K562 (cell line): ENCODE results near the gene KCND3. TPM values are rescaled to one million over a fixed set of nuclear protein-coding genes. Genes with fewer than 3 reads are reported as not detected.
A peak's percentile ranks its signal among the peaks of the same experiment; 100 is the strongest.

Source experiments
- ARID4B ChIP-seq: sonication (generic); formaldehyde crosslinking; IDR thresholded peaks from 2 replicates; pipeline ENCODE4 v1.8.0; 2022; ENCODE audit warnings: mild to moderate bottlenecking, missing genetic modification reagents
- BHLHE40 ChIP-seq: IDR thresholded peaks from 2 replicates; pipeline ENCODE4 v1.6.1; 2011; ENCODE audit warnings: low read length, improper control_type of control experiment
- BRD4 ChIP-seq: fragments of 200-600 bp; sonication (generic); IDR thresholded peaks from 2 replicates; pipeline ENCODE4 v1.6.1; 2017; ENCODE audit warnings: inconsistent platforms
- GATAD2A ChIP-seq: fragments of 450-650 bp; IDR thresholded peaks from 2 replicates; pipeline ENCODE4 v1.6.1; 2017
- KDM4B ChIP-seq, 2 experiments: fragments of 450-650 bp in 1 of 2; sonication (generic) in 1 of 2; IDR thresholded peaks; 2 replicates each; pipeline ENCODE4 v1.6.1; 2016 to 2017; ENCODE audit warnings: borderline replicate concordance in 2 of 2, antibody characterized with exemption in 1 of 2, low read depth in 1 of 2, mild to moderate bottlenecking in 1 of 2
- KDM5B ChIP-seq: fragments of 200-600 bp; sonication (generic); IDR thresholded peaks from 2 replicates; pipeline ENCODE4 v1.6.1; 2012; ENCODE audit warnings: low read depth, mild to moderate bottlenecking, moderate library complexity, low read length, control low read depth, inconsistent platforms; ENCODE audit not compliant: insufficient replicate concordance
- NELFE ChIP-seq: IDR thresholded peaks from 2 replicates; pipeline ENCODE4 v1.6.1; 2011; ENCODE audit warnings: mild to moderate bottlenecking; ENCODE audit not compliant: insufficient read depth, insufficient read length
- NFE2L1 ChIP-seq: fragments of 450-650 bp; IDR thresholded peaks from 2 replicates; pipeline ENCODE4 v1.6.1; 2016; ENCODE audit warnings: missing genetic modification characterization, low read depth, mild to moderate bottlenecking, missing compliant biosample characterization, moderate library complexity, borderline replicate concordance
- TSHZ1 ChIP-seq: fragments of 250-450 bp; sonication (Bioruptor Pico); IDR thresholded peaks from 2 replicates; pipeline ENCODE4 v1.4.0; 2020; ENCODE audit warnings: mild to moderate bottlenecking, moderate library complexity
- ZFX ChIP-seq: sonication (generic); formaldehyde crosslinking; IDR thresholded peaks from 2 replicates; pipeline ENCODE4 v1.8.0; 2022; ENCODE audit warnings: mild to moderate bottlenecking, missing genetic modification reagents, moderate library complexity
- ZNF436 ChIP-seq: fragments of 250-450, 450-650 bp; sonication (Bioruptor Pico); formaldehyde crosslinking; IDR thresholded peaks from 2 replicates; pipeline ENCODE4 v1.7.0; 2020; ENCODE audit warnings: mild to moderate bottlenecking
- ZNF644 ChIP-seq: fragments of 200-800 bp; sonication (Bioruptor generic); IDR thresholded peaks from 2 replicates; pipeline ENCODE4 v1.6.1; 2016; ENCODE audit warnings: low read depth, missing genetic modification characterization, missing compliant biosample characterization
- polyA plus RNA-seq, 8 experiments: library from polyadenylated mRNA; depleted of rRNA in 4 of 8; stranded (reverse) in 5 of 8; unstranded in 3 of 8; fragments of >200 nt; fragmentation: Nextera tagmentation in 2 of 8; fragmentation: Illumina TruSeq in 1 of 8; extraction: Ambion mirVana in 2 of 8; extraction: Trizol in 1 of 8; gene quantifications; 2 replicates each; pipeline versions ENCODE4 v1.2.1 to v1.2.3, GENCODE V29; 2011 to 2014; ENCODE audit warnings: inconsistent platforms in 1 of 8, missing spikeins in 1 of 8
- total RNA-seq, 7 experiments: library from RNA; depleted of rRNA in 6 of 7; stranded (reverse); fragments of >200 nt in 6 of 7; fragmentation: Illumina TruSeq in 2 of 7; extraction: Trizol in 2 of 7; gene quantifications; 2 replicates each; pipeline versions ENCODE4 v1.2.1 to v1.2.3, GENCODE V29; 2011 to 2021; ENCODE audit warnings: low replicate concordance in 1 of 7
- TF ChIP-seq, protein P1 (sequence below): sonication (generic); formaldehyde crosslinking; IDR thresholded peaks from 2 replicates; pipeline ENCODE4 v1.8.1; 2023; ENCODE audit warnings: mild to moderate bottlenecking, missing genetic modification reagents, moderate library complexity
- TF ChIP-seq, protein P2 (sequence below): sonication (generic); IDR thresholded peaks from 2 replicates; pipeline ENCODE4 v1.6.1; 2016
- TF ChIP-seq, protein P3 (sequence below), 2 experiments: fragments of 250-450 bp in 1 of 2; fragments of 450-650 bp in 1 of 2; sonication (Bioruptor Pico) in 1 of 2; IDR thresholded peaks; 2 replicates each; pipeline versions ENCODE4 v1.6.1 to v1.8.0; 2016 to 2021; ENCODE audit warnings: mild to moderate bottlenecking in 2 of 2, moderate library complexity in 2 of 2, missing compliant biosample characterization in 1 of 2, missing genetic modification characterization in 1 of 2

The KCND3 gene
- total and polyA plus RNA-seq, 9 of the 15 experiments (the other 6 are each of a cell fraction or from before 2014, with no cell fraction given), result not detected

DNA sequence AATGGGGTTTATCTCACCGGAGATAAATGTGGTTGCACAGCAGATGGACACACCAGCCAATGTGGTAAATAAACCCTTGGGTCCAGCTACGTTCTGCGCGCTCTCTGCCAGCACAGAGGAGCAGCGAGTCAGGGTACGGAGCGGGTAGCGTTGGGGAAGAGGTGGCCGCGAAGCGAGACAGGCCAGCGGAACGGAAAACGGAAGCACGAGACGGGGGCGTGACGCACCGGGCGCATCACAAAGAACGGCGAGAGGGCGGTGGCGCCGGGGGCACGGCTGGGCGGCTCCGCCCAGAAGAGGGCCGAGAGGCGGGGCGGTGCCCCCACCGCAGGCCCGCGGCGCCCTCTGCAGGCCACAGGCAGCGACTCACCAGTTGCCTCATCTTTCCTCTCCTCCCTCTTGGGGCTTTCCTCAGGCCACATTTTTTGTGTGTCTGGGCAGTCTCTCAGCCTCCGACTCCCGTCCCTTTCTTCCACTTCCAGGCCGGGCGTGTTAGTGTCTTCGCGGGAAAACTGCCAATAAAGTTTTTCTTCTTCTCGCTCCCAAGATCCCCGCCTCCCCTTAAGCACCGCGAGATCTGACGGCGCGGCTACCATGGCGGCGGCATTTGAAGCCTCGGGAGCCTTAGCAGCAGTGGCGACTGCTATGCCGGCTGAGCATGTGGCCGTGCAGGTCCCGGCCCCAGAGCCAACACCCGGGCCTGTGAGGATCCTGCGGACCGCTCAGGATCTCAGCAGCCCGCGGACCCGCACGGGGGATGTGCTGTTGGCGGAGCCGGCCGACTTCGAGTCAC, 233.9 kb downstream of the KCND3 start, which contains the start of gene DDX20 (continued):
- TF ChIP-seq, protein P1, sequence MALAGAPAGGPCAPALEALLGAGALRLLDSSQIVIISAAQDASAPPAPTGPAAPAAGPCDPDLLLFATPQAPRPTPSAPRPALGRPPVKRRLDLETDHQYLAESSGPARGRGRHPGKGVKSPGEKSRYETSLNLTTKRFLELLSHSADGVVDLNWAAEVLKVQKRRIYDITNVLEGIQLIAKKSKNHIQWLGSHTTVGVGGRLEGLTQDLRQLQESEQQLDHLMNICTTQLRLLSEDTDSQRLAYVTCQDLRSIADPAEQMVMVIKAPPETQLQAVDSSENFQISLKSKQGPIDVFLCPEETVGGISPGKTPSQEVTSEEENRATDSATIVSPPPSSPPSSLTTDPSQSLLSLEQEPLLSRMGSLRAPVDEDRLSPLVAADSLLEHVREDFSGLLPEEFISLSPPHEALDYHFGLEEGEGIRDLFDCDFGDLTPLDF (CRISPR knock-in tag), result peak; percentile 87
- TF ChIP-seq BHLHE40 (peak; percentile 97), GATAD2A (no peak), TSHZ1 (no peak), KDM5B (peak; percentile 87), ZFX (peak; percentile 91), BRD4 (no peak), ARID4B (CRISPR knock-in tag) (peak; percentile 82), NELFE (no peak), KDM4B (IDR thresholded peaks at IDR 0.05; ENCODE audit: borderline replicate concordance in 2 of 2, low read depth in 1 of 2) (peak in 1 of 2 experiments; percentile 81; a peak in 2 of 4 replicates), NFE2L1 (tag) (no peak), ZNF436 (CRISPR knock-in tag) (no peak), ZNF644 (tag) (no peak)
- TF ChIP-seq, protein P2, sequence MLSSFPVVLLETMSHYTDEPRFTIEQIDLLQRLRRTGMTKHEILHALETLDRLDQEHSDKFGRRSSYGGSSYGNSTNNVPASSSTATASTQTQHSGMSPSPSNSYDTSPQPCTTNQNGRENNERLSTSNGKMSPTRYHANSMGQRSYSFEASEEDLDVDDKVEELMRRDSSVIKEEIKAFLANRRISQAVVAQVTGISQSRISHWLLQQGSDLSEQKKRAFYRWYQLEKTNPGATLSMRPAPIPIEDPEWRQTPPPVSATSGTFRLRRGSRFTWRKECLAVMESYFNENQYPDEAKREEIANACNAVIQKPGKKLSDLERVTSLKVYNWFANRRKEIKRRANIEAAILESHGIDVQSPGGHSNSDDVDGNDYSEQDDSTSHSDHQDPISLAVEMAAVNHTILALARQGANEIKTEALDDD, result 0 out of 2 replicates have a peak, but pooled peaks have one; percentile 20
- TF ChIP-seq, protein P3, sequence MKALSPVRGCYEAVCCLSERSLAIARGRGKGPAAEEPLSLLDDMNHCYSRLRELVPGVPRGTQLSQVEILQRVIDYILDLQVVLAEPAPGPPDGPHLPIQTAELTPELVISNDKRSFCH (CRISPR knock-in tag; IDR thresholded peaks at IDR 0.05), result no peak
- TF ChIP-seq, protein P3 (tag; IDR thresholded peaks at IDR 0.05), result no peak; the same call in 1 of the 2 replicates
